Measurements from ENCODE around the gene PSEN2. TPM values are rescaled to one million over a fixed set of nuclear protein-coding genes. Genes with fewer than 3 reads are reported as not detected.

PSEN2 gene
- total RNA-seq, 1 experiment from 2014 or later, result 6.6 TPM

- POLR2A ChIA-PET (ENCODE audit: low non-redundant PET), result no interaction called here
- peak overlapping the region; percentile 73 for H3K4me3 ChIP-seq (ENCODE audit: low read depth, low read length, poor library complexity, severe bottlenecking)
- H3K4me1 ChIP-seq (ENCODE audit: insufficient read depth, low read length, poor library complexity, severe bottlenecking), result no peaks in the 10 kb centered on the region
- intact Hi-C loops (cut with micrococcal nuclease; ENCODE audit: unreplicated experiment), result no loop called here
- no peak overlapping the region for H3K27ac ChIP-seq (ENCODE audit: low read depth, low read length, poor library complexity, severe bottlenecking)
- no TSS peak for BruUV-seq (replicated peaks)
- CTCF ChIA-PET, result interaction anchor here (0.9 kb wide), 1 partner anchor 244 kb away, joined by 3 read pairs; no protein-coding TSS in a partner anchor
- no peaks in the 10 kb centered on the region for H3K27me3 ChIP-seq (replicated peaks; ENCODE audit: insufficient read depth, low read depth, low read length, poor library complexity)
- H3K9me3 ChIP-seq (ENCODE audit: low read depth, low read length, poor library complexity, severe bottlenecking), result no peaks in the 10 kb centered on the region
- TF ChIP-seq CTCF (conservative IDR thresholded peaks at IDR 0.05; ENCODE audit: low read depth, low read length), result no peak
- no peak for TF ChIP-seq EZH2 (IDR thresholded peaks at IDR 0.05; ENCODE audit: borderline replicate concordance, low read depth, low read length, poor library complexity, severe bottlenecking)
- no peak for DNase-seq (ENCODE audit: low spot score)
- no peaks in the 10 kb centered on the region for H3K36me3 ChIP-seq (ENCODE audit: insufficient read depth, low read length, poor library complexity, severe bottlenecking)
Observed at GRCh38 chr1:226870026-226870400, 403 bp upstream of the PSEN2 start.

DNA sequence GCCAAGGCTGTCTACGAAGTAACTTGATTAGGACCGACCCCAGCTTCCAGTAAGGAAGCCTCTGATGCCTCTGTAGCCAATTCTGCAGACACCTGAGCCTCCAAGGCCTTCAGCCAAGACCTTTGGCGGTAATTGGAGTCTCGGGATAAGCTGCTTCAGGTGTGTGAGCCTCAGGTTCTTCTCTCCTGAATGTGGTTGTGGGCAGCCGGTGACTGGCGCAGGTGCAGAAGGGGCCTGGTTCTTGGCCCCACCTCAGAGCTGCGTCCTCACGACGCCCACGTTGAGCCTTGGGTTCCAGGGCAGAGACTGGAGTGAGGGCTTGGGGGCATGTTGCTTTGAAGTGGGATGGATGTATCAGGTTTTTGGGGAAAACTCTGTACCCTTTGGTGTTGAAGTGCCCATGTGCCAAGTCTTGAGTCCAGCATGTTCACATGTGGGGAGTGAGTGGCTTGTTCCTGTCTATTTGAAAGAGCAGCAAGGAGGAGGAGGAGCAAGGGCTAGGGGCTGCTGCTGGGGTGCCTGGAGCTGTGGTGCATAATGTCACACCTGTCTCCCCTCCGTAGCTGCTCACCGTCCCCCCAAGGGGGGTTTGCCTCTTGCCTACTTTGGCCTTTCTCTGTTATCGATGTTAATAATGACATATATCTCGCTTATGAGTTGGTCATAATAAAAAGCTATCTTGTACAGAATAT lies 1.4 kb downstream of the PSEN2 start:
- TF ChIP-seq CTCF (conservative IDR thresholded peaks at IDR 0.05; ENCODE audit: low read depth, low read length) (no peak), EZH2 (IDR thresholded peaks at IDR 0.05; ENCODE audit: borderline replicate concordance, low read depth, low read length, poor library complexity, severe bottlenecking) (no peak)
- no peak overlapping the region for H3K27ac ChIP-seq (ENCODE audit: low read depth, low read length, poor library complexity, severe bottlenecking)
- no TSS peak for BruUV-seq (replicated peaks)
- H3K36me3 ChIP-seq (ENCODE audit: insufficient read depth, low read length, poor library complexity, severe bottlenecking), result no peaks in the 10 kb centered on the region
- no peak overlapping the region for H3K4me3 ChIP-seq (ENCODE audit: low read depth, low read length, poor library complexity, severe bottlenecking)
- no peaks in the 10 kb centered on the region for H3K4me1 ChIP-seq (ENCODE audit: insufficient read depth, low read length, poor library complexity, severe bottlenecking)
- DNase-seq (ENCODE audit: low spot score), result no peak
- POLR2A ChIA-PET (ENCODE audit: low non-redundant PET), result no interaction called here
- H3K9me3 ChIP-seq (ENCODE audit: low read depth, low read length, poor library complexity, severe bottlenecking), result no peaks in the 10 kb centered on the region
- CTCF ChIA-PET, result interaction anchor here (0.6 kb wide), 1 partner anchor 464 kb away, joined by 4 read pairs; the partner anchor contains the start of gene PARP1
- intact Hi-C loops (cut with micrococcal nuclease; ENCODE audit: unreplicated experiment), result no loop called here
- H3K27me3 ChIP-seq (replicated peaks; ENCODE audit: insufficient read depth, low read depth, low read length, poor library complexity), result no peaks in the 10 kb centered on the region

DNA sequence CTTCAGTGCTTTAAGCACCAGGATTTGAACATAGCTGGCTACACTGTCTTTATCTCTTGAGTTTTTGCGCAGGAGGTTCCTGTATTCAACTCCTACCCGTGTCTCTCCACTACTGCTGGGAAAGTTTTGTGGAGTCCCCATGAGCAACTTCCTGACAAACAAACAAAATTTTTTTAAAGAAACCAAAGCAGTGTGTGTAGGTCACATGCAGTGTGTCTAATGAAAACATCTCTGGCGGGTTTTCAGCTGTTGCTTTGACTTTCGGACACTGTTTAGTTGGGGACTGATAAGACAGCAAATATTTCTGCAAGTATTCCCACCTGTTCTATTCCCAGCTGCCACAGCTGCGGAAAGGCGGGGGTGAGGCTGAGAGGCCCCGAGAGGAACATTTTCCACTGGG lies 2.0 kb downstream of the PSEN2 start:
- no TSS peak for BruUV-seq (replicated peaks)
- ChIA-PET POLR2A (ENCODE audit: low non-redundant PET) (no interaction called here), CTCF (no interaction called here)
- Histone ChIP-seq H3K4me3 (ENCODE audit: low read depth, low read length, poor library complexity, severe bottlenecking) (no peak overlapping the region), H3K36me3 (ENCODE audit: insufficient read depth, low read length, poor library complexity, severe bottlenecking) (no peaks in the 10 kb centered on the region), H3K9me3 (ENCODE audit: low read depth, low read length, poor library complexity, severe bottlenecking) (no peaks in the 10 kb centered on the region), H3K27ac (ENCODE audit: low read depth, low read length, poor library complexity, severe bottlenecking) (no peak overlapping the region), H3K4me1 (ENCODE audit: insufficient read depth, low read length, poor library complexity, severe bottlenecking) (no peaks in the 10 kb centered on the region), H3K27me3 (replicated peaks; ENCODE audit: insufficient read depth, low read depth, low read length, poor library complexity) (no peaks in the 10 kb centered on the region)
- TF ChIP-seq EZH2 (IDR thresholded peaks at IDR 0.05; ENCODE audit: borderline replicate concordance, low read depth, low read length, poor library complexity, severe bottlenecking), result no peak
- no peak for TF ChIP-seq CTCF (conservative IDR thresholded peaks at IDR 0.05; ENCODE audit: low read depth, low read length)
- no peak for DNase-seq (ENCODE audit: low spot score)
- intact Hi-C loops (cut with micrococcal nuclease; ENCODE audit: unreplicated experiment), result no loop called here

Data from A673 (cell line).